Osteocyte (in vitro differentiated cells): ENCODE results near the gene SORCS3. TPM values are rescaled to one million over a fixed set of nuclear protein-coding genes. Genes with fewer than 3 reads are reported as not detected.

Experiments
- DNase-seq: peaks from one replicate; pipeline ENCODE4 v3.0.0; 2021; ENCODE audit warnings: mixed read lengths; ENCODE audit not compliant: unreplicated experiment; ENCODE audit errors: extremely low spot score
- H3K27ac Mint-ChIP-seq: one replicate; pipeline ENCODE4 v1.8.0; 2021; ENCODE audit warnings: mild to moderate bottlenecking, mixed read lengths; ENCODE audit not compliant: unreplicated experiment
- H3K27me3 Mint-ChIP-seq: one replicate; pipeline ENCODE4 v1.8.0; 2021; ENCODE audit warnings: mixed read lengths; ENCODE audit not compliant: unreplicated experiment
- H3K36me3 Mint-ChIP-seq: one replicate; pipeline ENCODE4 v1.8.0; 2021; ENCODE audit warnings: mixed read lengths; ENCODE audit not compliant: unreplicated experiment
- H3K4me1 Mint-ChIP-seq: one replicate; pipeline ENCODE4 v1.8.0; 2021; ENCODE audit warnings: mixed read lengths; ENCODE audit not compliant: unreplicated experiment
- H3K4me3 Mint-ChIP-seq: one replicate; pipeline ENCODE4 v1.8.0; 2021; ENCODE audit warnings: mild to moderate bottlenecking, moderate library complexity, mixed read lengths; ENCODE audit not compliant: unreplicated experiment
- H3K9me3 Mint-ChIP-seq: one replicate; pipeline ENCODE4 v1.8.0; 2021; ENCODE audit warnings: mixed read lengths; ENCODE audit not compliant: unreplicated experiment
- total RNA-seq: library from RNA; stranded (reverse); gene quantifications from 2 replicates; pipeline ENCODE4 v1.2.1, GENCODE V29; 2021
- TF ChIP-seq, protein P1 (sequence below): fragments of 200-600 bp; sonication (generic); IDR thresholded peaks from 2 replicates; pipeline ENCODE4 v1.5.0; 2021; ENCODE audit warnings: antibody characterized with exemption, mild to moderate bottlenecking, moderate library complexity

SORCS3 gene
- total RNA-seq, 1 donor from 2014 or later: not detected

DNA sequence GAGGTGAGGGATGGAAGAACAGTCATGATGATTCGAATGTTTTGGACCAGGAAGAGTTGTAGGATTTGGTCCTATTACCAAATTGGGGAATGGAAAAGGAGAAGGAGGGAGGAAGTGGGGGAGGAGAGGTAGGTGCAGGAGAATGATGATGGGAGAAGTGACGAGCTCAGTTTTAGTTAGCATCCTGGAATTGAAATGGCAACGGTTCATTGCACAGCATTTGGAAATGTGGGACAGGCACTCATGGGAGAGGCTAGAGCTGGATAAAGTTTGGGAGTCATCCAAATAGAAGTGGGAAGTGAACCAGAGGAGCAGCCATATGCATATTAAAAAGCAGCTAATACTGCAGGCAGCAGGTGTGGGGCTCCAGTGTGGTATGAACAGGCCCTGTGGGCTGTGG is 253.6 kb downstream of the SORCS3 start:
- Mint-ChIP-seq H3K27ac (no peak overlapping the region), H3K27me3 (no peaks in the 10 kb centered on the region), H3K36me3 (no peaks in the 10 kb centered on the region), H3K4me1 (no peaks in the 10 kb centered on the region), H3K9me3 (peaks cover 16% of the 10 kb centered on the region), H3K4me3 (no peak overlapping the region)
- no peak for DNase-seq
- TF ChIP-seq, protein P1, sequence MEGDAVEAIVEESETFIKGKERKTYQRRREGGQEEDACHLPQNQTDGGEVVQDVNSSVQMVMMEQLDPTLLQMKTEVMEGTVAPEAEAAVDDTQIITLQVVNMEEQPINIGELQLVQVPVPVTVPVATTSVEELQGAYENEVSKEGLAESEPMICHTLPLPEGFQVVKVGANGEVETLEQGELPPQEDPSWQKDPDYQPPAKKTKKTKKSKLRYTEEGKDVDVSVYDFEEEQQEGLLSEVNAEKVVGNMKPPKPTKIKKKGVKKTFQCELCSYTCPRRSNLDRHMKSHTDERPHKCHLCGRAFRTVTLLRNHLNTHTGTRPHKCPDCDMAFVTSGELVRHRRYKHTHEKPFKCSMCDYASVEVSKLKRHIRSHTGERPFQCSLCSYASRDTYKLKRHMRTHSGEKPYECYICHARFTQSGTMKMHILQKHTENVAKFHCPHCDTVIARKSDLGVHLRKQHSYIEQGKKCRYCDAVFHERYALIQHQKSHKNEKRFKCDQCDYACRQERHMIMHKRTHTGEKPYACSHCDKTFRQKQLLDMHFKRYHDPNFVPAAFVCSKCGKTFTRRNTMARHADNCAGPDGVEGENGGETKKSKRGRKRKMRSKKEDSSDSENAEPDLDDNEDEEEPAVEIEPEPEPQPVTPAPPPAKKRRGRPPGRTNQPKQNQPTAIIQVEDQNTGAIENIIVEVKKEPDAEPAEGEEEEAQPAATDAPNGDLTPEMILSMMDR: no peak

DNA sequence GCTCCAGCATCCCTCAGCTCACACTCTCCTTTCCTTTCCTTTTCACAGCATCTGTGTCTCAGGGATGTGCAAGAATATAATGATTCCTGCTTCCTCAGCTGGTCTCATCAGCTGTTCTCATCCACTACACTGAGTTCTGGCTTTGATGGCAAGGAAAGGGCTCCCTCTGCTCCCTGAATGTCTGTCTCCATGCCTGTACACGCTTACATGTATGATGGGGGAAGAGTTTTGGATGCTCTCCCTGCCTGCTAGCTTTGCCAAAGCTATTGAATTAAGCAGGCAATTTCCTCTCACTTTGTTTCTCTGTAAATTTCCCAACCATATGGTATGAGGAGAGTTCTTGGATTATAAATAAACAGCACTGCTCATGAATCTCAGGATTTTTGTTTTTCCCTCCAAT is 254.5 kb downstream of the SORCS3 start:
- Mint-ChIP-seq H3K4me3 (no peak overlapping the region), H3K27ac (no peak overlapping the region), H3K4me1 (no peaks in the 10 kb centered on the region), H3K36me3 (no peaks in the 10 kb centered on the region), H3K27me3 (no peaks in the 10 kb centered on the region), H3K9me3 (peaks cover 15% of the 10 kb centered on the region)
- no peak for DNase-seq
- TF ChIP-seq, protein P1: no peak

DNA sequence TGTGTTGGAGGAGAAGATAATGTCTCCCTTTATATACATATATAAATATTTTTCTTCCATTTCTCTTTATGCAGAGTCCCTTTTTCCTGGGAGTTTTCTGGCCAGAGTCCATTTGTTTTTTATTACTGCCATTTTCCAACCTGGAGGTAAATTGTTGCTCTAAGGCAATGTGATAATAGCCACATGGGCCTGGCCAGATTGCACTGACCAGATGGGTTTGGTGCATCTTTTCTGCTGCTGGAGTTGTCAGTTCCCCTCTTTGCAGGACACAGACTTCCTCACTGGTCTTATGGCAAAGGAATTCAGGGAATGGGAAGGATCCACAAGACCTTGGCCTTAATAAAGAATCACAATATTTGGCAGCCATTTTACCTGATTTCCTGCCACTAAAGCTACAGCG is 254.9 kb downstream of the SORCS3 start:
- Mint-ChIP-seq H3K27me3 (no peaks in the 10 kb centered on the region), H3K9me3 (peaks cover 13% of the 10 kb centered on the region), H3K4me3 (no peak overlapping the region), H3K27ac (no peak overlapping the region), H3K4me1 (no peaks in the 10 kb centered on the region), H3K36me3 (no peaks in the 10 kb centered on the region)
- TF ChIP-seq, protein P1: no peak
- DNase-seq: no peak

DNA sequence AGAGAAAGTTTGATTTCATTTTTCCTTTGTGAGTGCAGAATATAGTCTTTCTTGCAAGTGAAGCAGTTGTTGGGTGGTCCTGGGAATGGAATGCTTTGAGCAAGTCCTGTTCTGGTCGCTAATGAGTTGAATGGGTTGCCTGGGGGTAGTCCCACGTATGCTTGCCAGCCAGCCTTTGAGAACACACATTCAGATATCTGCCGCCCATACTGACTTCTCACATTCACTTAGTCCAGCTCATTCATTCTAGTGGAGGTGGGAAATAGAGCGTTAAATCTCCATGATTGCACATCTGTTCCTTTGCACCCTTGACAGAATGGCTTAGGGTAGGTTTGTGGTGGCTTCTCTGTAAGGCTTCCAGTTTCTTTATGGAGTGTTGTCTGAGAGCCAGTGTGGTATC is 256.6 kb downstream of the SORCS3 start:
- no peak overlapping the region for H3K4me3 Mint-ChIP-seq
- no peaks in the 10 kb centered on the region for H3K36me3 Mint-ChIP-seq
- no peak for DNase-seq
- H3K27me3 Mint-ChIP-seq: no peaks in the 10 kb centered on the region
- H3K9me3 Mint-ChIP-seq: peaks cover 15% of the 10 kb centered on the region
- no peaks in the 10 kb centered on the region for H3K4me1 Mint-ChIP-seq
- H3K27ac Mint-ChIP-seq: no peak overlapping the region
- TF ChIP-seq, protein P1: no peak

DNA sequence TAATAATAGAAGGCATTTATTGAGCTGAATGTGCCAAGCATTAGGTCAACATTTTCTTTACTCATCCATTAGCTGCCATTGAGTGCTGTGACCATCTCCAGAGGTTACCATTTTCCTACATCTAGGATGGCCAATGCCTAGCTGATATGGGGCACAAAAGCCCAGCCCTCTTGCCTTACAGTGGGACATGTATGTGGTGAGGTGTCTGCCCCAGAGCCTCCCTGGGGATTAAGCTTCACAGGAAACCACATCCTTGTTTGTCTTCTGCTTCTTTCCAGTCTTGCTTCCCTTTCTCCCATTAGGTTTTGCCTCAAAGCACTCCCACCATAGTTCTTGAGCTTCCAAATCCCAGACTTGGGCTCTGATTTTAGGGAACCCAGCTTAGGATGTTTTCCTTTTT is 258.7 kb downstream of the SORCS3 start:
- no peaks in the 10 kb centered on the region for H3K4me1 Mint-ChIP-seq
- H3K36me3 Mint-ChIP-seq: no peaks in the 10 kb centered on the region
- H3K4me3 Mint-ChIP-seq: no peak overlapping the region
- peaks cover 19% of the 10 kb centered on the region for H3K9me3 Mint-ChIP-seq
- DNase-seq: no peak
- H3K27ac Mint-ChIP-seq: no peak overlapping the region
- TF ChIP-seq, protein P1: no peak
- no peaks in the 10 kb centered on the region for H3K27me3 Mint-ChIP-seq
